Chondrocyte (in vitro differentiated cells): Measurements from ENCODE around the gene PDLIM1. TPM values are rescaled to one million over a fixed set of nuclear protein-coding genes. Genes with fewer than 3 reads are reported as not detected.

Experiments
- DNase-seq: peaks from one replicate; pipeline ENCODE4 v3.0.0; 2021; ENCODE audit warnings: mixed read lengths, low spot score
- H3K27ac Mint-ChIP-seq: one replicate; pipeline ENCODE4 v1.8.0; 2021; ENCODE audit warnings: mild to moderate bottlenecking, moderate library complexity, mixed read lengths; ENCODE audit not compliant: unreplicated experiment
- H3K27me3 Mint-ChIP-seq: 2 replicates; pipeline ENCODE4 v1.8.0; 2021; ENCODE audit warnings: low read depth, mixed read lengths
- H3K36me3 Mint-ChIP-seq: 2 replicates; pipeline ENCODE4 v1.8.0; 2021; ENCODE audit warnings: low read depth, mixed read lengths
- H3K4me1 Mint-ChIP-seq: 2 replicates; pipeline ENCODE4 v1.8.0; 2021; ENCODE audit warnings: low read depth, mild to moderate bottlenecking, mixed read lengths
- H3K4me3 Mint-ChIP-seq: one replicate; pipeline ENCODE4 v1.8.0; 2021; ENCODE audit warnings: mild to moderate bottlenecking, moderate library complexity, mixed read lengths; ENCODE audit not compliant: unreplicated experiment
- H3K9me3 Mint-ChIP-seq: 2 replicates; pipeline ENCODE4 v1.8.0; 2021; ENCODE audit warnings: low read depth, mixed read lengths
- total RNA-seq: library from RNA; stranded (reverse); gene quantifications from 3 replicates; pipeline ENCODE4 v1.2.1, GENCODE V29; 2021
- TF ChIP-seq, protein P1 (sequence below): fragments of 200-600 bp; sonication (generic); IDR thresholded peaks from 2 replicates; pipeline ENCODE4 v1.5.0; 2021; ENCODE audit warnings: antibody characterized with exemption, mild to moderate bottlenecking, moderate library complexity

PDLIM1 gene
- total RNA-seq, 1 donor from 2014 or later, result 110 TPM

GRCh38 chr10:95253007-95253406 is 37.8 kb downstream of the PDLIM1 start:
- H3K27ac Mint-ChIP-seq, result no peak overlapping the region
- H3K27me3 Mint-ChIP-seq, result no peaks in the 10 kb centered on the region
- peaks cover 28% of the 10 kb centered on the region for H3K4me1 Mint-ChIP-seq
- no peak for DNase-seq
- no peak overlapping the region for H3K4me3 Mint-ChIP-seq
- H3K9me3 Mint-ChIP-seq, result no peaks in the 10 kb centered on the region
- TF ChIP-seq, protein P1, sequence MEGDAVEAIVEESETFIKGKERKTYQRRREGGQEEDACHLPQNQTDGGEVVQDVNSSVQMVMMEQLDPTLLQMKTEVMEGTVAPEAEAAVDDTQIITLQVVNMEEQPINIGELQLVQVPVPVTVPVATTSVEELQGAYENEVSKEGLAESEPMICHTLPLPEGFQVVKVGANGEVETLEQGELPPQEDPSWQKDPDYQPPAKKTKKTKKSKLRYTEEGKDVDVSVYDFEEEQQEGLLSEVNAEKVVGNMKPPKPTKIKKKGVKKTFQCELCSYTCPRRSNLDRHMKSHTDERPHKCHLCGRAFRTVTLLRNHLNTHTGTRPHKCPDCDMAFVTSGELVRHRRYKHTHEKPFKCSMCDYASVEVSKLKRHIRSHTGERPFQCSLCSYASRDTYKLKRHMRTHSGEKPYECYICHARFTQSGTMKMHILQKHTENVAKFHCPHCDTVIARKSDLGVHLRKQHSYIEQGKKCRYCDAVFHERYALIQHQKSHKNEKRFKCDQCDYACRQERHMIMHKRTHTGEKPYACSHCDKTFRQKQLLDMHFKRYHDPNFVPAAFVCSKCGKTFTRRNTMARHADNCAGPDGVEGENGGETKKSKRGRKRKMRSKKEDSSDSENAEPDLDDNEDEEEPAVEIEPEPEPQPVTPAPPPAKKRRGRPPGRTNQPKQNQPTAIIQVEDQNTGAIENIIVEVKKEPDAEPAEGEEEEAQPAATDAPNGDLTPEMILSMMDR, result no peak
- peaks cover 23% of the 10 kb centered on the region for H3K36me3 Mint-ChIP-seq

- H3K4me3 Mint-ChIP-seq, result no peak overlapping the region
- H3K9me3 Mint-ChIP-seq, result no peaks in the 10 kb centered on the region
- peaks cover 16% of the 10 kb centered on the region for H3K36me3 Mint-ChIP-seq
- no peak for DNase-seq
- TF ChIP-seq, protein P1, result no peak
- H3K27me3 Mint-ChIP-seq, result no peaks in the 10 kb centered on the region
- peaks cover 43% of the 10 kb centered on the region for H3K4me1 Mint-ChIP-seq
- no peak overlapping the region for H3K27ac Mint-ChIP-seq
Measured at GRCh38 chr10:95250856-95251255, 39.9 kb downstream of the PDLIM1 start.

DNA sequence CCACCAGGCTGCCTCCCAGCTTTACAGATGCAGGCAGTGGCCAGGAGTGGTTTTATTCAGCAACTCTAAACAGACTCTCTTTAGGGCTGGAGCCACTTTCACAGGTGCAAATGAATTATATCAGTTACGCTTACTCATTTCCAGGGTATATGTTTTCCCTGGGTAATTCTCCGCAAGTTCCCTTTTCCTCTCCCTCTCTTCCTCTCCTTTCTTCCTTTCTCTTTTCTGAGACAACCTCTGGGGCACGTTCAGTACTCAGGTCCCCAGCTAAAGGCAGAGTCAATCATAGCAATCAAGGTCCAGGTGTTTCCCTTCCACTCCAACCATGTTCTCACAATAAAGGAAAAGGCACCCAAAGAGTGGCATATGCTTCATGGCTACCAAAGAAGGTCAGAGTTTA is 41.3 kb downstream of the PDLIM1 start:
- Mint-ChIP-seq H3K36me3 (peaks cover 14% of the 10 kb centered on the region), H3K9me3 (no peaks in the 10 kb centered on the region), H3K4me3 (no peak overlapping the region), H3K27ac (peak overlapping the region; percentile 43), H3K27me3 (no peaks in the 10 kb centered on the region), H3K4me1 (peaks cover 43% of the 10 kb centered on the region)
- TF ChIP-seq, protein P1, result no peak
- no peak for DNase-seq

GRCh38 chr10:95248989-95249388 is 41.8 kb downstream of the PDLIM1 start:
- H3K36me3 Mint-ChIP-seq, result peaks cover 14% of the 10 kb centered on the region
- TF ChIP-seq, protein P1, result no peak
- H3K4me1 Mint-ChIP-seq, result peaks cover 43% of the 10 kb centered on the region
- no peak overlapping the region for H3K4me3 Mint-ChIP-seq
- no peaks in the 10 kb centered on the region for H3K9me3 Mint-ChIP-seq
- H3K27ac Mint-ChIP-seq, result peak overlapping the region; percentile 22
- DNase-seq, result no peak
- H3K27me3 Mint-ChIP-seq, result no peaks in the 10 kb centered on the region

- Mint-ChIP-seq H3K27me3 (no peaks in the 10 kb centered on the region), H3K27ac (peak overlapping the region; percentile 81), H3K4me1 (peaks cover 42% of the 10 kb centered on the region), H3K36me3 (peaks cover 17% of the 10 kb centered on the region), H3K4me3 (no peak overlapping the region), H3K9me3 (no peaks in the 10 kb centered on the region)
- no peak for DNase-seq
- TF ChIP-seq, protein P1, result no peak
Measured at GRCh38 chr10:95247881-95248583, 42.8 kb downstream of the PDLIM1 start.
